PC-3 (cell line): Measurements from ENCODE around the gene SULT1C3.

Source experiments
- CTCF ChIP-seq: fragments of 300-600 bp; sonication (generic); conservative IDR thresholded peaks from 2 replicates; pipeline ENCODE4 v1.5.1; 2017; ENCODE audit warnings: antibody characterized with exemption, low read depth, mild to moderate bottlenecking, low read length
- EZH2 ChIP-seq: fragments of 300-600 bp; sonication (generic); IDR thresholded peaks from one replicate; pipeline ENCODE4 v1.6.1; 2017; ENCODE audit warnings: antibody characterized with exemption, mild to moderate bottlenecking, low read length; ENCODE audit not compliant: unreplicated experiment
- EZH2phosphoT487 ChIP-seq: fragments of 300-600 bp; sonication (generic); IDR thresholded peaks from 2 replicates; pipeline ENCODE4 v1.6.1; 2018; ENCODE audit warnings: mild to moderate bottlenecking, antibody characterized with exemption, low read length, borderline replicate concordance

DNA sequence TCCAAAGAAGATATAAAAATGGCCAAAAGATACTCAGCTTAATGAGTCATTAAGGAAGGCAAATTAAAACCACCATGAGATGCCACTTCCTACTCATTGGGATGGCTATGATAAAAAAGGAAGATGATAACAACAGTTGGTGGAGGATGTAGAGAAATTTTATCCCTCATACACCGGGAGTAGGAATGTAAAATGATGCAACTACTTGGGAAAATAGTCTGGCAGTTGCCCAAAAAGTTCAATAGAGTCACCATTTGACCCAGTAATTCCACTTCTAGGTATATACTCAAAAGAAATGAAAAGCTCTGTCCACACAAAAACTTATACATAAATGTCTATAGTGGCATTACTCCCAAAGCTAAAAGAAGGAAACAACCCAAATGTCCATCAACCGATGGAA is 38.9 kb downstream of the SULT1C3 start:
- TF ChIP-seq CTCF (no peak), EZH2 (no peak), EZH2phosphoT487 (no peak)
